Colon (tissue), 2 donors: Measurements from ENCODE around the gene USP35.

Source experiments
- FAIRE-seq: peaks from 2 replicates; lab custom pipeline; 2012; peaks lifted over from hg19 to GRCh38; lab: Jason Lieb, UNC
- donor health status: control.
- donor health status: control.

The USP35 gene

GRCh38 chr11:78196661-78197091 is 8.0 kb downstream of the USP35 start:
- FAIRE-seq: no peak

DNA sequence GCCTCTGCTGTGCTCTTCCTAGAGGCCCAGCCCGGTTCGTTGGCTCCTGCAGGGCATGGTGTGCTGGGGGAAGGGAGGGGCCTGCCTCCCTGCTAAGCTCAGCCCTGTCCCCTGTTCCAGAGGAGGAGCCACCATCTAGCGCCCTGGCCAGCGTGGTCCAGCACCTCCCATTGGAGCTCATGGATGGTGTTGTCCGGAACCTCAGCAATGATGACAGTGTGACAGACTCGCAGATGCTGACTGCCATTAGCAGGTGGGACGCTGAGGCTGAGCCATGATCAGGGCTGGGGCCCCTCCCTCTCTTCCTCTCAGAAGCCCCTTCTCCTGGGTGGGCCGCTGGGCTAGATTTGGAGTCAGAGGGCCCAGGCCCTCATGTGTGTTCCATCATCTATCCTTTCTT is 9.1 kb downstream of the USP35 start:
- FAIRE-seq: no peak

GRCh38 chr11:78199015-78199652 is 10.4 kb downstream of the USP35 start:
- no peak for FAIRE-seq

DNA sequence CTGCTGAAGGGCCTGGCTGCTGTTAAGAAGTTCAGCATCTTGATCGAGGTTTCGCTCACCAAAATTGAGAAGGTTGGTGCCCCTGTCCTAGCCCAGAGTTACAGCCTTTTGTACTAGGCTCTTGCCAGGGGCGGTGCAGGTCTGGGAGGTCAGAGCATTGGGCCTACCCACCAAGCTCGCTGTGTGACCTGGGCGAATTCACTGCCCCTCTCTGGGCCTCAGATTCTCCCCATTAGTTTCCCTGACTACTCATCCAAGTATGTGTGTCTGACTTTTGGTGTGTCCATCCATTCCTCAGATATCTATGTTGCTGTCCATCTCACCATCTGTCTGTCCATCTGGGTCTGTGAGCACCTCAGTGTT is 10.9 kb downstream of the USP35 start:
- FAIRE-seq: no peak

GRCh38 chr11:78200061-78200460 is 11.3 kb downstream of the USP35 start:
- no peak for FAIRE-seq

- no peak for FAIRE-seq
Measured at GRCh38 chr11:78200553-78200952, 11.8 kb downstream of the USP35 start.

DNA sequence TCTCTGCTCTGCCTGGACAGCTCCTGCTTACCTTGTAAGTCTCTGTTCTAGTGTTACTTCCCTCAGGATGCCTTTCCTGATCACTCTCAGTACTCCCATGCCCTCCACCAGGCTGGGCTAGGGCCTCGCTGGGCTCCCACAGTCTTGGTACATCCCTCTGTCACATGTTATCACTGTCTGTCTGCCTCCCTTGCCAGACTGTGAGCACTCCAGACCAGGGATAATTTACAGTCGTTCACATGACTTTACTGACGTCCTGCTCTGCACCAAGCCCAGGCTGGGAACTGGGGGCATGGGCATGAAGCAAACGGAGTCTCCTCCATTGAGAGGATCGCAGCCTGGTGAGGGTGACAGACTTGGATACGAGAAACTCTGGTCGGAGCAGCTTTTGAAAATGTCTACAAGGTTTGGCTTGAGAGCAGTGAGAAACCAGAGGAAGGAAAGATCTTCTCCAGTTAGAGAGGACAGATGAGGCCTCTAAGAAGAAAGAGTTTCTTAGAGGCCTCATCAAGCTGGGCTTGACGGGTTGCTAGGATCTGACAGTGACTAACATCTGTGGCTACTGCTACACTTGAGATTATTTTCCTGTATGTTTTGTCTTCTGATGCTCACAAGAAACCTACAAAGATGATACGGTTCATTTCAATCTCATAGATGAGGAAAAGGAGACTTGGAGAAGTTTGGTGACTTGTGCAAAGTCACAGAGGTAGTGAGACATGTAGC is 12.5 kb downstream of the USP35 start:
- FAIRE-seq: no peak

DNA sequence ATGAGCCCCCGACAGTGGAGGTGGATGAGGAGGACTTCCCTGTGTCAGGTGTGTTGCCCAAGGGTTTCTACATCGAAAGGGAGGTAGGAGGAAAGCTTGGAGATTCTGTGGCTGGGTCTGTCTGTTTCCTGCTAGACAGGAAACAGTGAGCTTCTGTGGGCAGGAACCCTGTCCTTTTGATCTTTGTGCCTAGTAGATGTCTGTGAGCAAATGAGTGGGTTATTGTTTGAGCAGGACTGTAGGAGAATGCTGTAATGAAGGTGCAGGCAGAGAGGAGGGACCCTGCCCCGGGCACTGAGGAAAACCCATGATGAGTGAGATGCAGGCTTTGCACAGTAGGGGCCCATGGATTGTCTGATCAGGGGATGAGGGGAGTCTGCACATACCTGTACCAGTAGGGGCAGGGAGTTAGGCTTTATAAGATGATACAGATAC is 14.0 kb downstream of the USP35 start:
- FAIRE-seq: no peak

DNA sequence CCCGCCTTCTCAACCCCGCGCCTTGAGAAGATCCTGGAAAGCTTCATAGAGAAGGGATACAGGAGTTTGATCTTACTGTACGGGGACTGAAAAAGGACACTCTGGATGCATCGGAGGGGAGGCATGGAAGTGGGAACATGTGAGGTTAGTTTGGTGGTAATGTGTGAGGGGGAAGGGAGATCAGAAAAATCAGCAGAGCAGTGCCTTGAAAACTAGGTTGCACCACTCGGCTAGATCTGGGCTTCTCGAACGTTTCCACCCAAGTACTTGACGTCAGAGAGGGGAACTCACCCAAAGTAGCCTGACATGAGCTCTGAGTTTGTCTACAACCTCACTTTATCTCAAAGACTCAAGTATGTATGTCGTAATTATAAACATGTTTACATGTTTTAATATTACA is 14.5 kb downstream of the USP35 start:
- FAIRE-seq: no peak

DNA sequence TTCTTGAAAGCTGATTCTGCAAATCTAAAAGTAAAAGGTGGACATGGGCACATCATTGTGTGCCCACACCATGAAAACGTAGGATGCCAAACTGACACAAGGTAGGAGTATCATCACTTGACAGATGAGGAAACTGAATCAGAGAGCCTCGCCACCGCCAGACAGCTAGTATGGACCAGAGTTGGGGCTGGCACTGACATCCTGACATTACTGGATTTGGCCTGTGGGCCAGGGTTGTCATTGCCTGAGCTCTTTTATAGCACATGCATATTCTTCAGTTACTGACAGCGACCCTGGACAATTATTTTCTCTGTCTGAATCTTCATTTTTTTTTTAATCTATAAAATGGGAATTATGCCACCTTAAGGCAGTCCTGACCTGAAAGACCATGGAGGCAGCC is 16.5 kb downstream of the USP35 start:
- no peak for FAIRE-seq

- no peak for FAIRE-seq
Measured at GRCh38 chr11:78205691-78206090, 17.0 kb downstream of the USP35 start.

GRCh38 chr11:78207532-78208256 is 19.0 kb downstream of the USP35 start:
- no peak for FAIRE-seq

GRCh38 chr11:78208257-78209165 is 19.8 kb downstream of the USP35 start:
- no peak for FAIRE-seq

DNA sequence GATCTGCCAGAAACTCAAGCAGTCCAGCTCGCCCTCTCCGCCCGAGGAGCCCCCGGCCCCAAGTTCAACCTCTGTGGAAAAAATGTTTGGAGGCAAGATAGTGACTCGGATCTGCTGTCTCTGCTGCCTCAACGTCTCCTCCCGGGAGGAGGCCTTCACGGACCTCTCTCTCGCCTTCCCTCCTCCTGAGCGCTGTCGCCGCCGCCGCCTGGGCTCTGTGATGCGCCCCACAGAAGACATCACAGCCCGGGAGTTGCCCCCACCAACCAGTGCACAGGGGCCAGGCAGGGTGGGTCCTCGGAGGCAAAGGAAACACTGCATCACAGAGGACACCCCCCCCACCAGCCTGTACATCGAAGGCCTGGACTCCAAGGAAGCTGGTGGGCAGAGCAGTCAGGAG is 20.8 kb downstream of the USP35 start:
- no peak for FAIRE-seq

DNA sequence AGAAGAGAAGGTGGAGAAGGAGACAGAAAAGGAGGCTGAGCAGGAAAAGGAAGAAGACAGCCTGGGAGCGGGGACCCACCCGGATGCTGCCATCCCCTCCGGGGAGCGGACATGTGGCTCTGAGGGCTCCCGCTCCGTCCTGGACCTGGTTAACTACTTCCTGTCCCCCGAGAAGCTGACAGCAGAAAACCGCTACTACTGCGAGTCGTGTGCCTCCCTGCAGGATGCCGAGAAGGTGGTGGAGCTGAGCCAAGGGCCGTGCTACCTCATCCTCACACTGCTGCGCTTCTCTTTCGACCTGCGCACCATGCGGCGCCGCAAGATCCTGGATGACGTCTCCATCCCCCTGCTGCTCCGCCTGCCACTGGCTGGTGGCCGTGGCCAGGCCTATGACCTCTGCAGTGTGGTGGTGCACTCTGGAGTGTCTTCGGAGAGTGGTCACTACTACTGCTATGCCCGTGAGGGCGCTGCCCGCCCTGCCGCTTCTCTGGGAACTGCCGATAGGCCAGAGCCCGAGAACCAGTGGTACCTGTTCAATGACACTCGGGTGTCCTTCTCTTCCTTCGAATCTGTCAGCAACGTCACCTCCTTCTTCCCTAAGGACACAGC is 21.4 kb downstream of the USP35 start:
- FAIRE-seq: no peak

- no peak for FAIRE-seq
Measured at GRCh38 chr11:78211565-78211964, 22.8 kb downstream of the USP35 start.

DNA sequence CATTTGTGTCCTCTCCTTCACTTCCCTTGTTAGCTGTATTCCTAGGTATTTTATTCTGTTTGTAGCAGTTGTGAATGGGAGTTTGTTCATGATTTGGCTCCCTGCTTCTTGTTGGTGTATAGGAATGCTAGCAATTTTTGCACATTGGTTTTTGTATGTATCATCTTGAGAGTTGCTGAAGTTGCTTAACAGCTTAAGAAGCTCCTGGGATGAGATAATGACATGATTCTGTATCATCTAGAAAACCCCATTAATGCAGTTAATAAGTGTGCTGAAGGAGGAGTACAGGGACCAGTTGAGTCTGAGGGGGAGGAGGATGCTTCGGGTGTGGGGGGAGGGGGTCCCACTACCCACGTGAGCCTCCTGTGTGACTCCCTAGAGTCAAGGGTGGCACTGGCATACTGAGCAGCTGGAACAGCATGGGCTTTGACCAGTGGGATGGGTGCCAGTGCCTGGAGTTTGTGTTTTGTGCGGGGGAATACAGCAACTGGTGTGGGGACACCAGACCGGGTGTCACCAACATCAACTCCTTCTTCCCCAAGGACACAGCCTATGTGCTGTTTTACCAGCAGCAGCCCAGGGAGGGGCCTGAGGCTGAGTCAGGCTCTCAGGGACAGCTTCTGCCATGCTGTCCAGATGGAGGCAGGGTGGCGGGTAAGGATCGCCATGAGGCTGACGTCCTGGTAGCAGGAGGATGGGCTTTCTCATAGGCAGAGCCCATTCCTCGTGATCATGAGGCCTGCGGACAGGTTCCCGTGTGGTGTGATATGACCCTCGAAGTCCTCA is 24.1 kb downstream of the USP35 start:
- FAIRE-seq: no peak

GRCh38 chr11:78213526-78214330 is 25.0 kb downstream of the USP35 start:
- FAIRE-seq: no peak

- no peak for FAIRE-seq
Measured at GRCh38 chr11:78214331-78215194, 25.8 kb downstream of the USP35 start.
